Panc1 (cell line): ENCODE results near the gene SIRPB1. TPM values are rescaled to one million over a fixed set of nuclear protein-coding genes. Genes with fewer than 3 reads are reported as not detected.

Source experiments
- ATAC-seq: fragments of 200-7000 bp; cut with Tn5 transposase; 2 replicates; pipeline ENCODE4 v1.9.1; 2020; ENCODE audit warnings: mild to moderate bottlenecking, moderate library complexity
- BruUV-seq: library from RNA; stranded (reverse); fragments of 400-500 nt; replicated peaks from 2 replicates; lab custom pipeline; 2021; lab: Mats Ljungman, UMichigan
- CTCF ChIA-PET: fragments of 300-600 bp; sonication (Branson Sonifier 250); formaldehyde crosslinking; loops from one replicate; lab custom pipeline; 2022; ENCODE audit warnings: antibody characterized with exemption; lab: Charles Lee
- POLR2A ChIA-PET: fragments of 300-600 bp; sonication (Branson Sonifier 250); formaldehyde crosslinking; loops from one replicate; lab custom pipeline; 2022; ENCODE audit warnings: antibody characterized with exemption; lab: Charles Lee
- DNase-seq: peaks from one replicate; pipeline ENCODE4 v3.0.0-alpha.2; 2010; ENCODE audit warnings: low read depth, low spot score
- H3K27ac ChIP-seq: 2 replicates; pipeline ENCODE4 v1.5.1; 2011; ENCODE audit warnings: mild to moderate bottlenecking, low read length, inconsistent platforms
- H3K27me3 ChIP-seq: fragments of 200-500 bp; sonication (Bioruptor generic); 2 replicates; pipeline ENCODE4 v1.6.0; 2014; ENCODE audit warnings: low read length, inconsistent platforms; ENCODE audit not compliant: control insufficient read depth, insufficient read depth
- H3K36me3 ChIP-seq: fragments of 200-500 bp; sonication (Bioruptor generic); 2 replicates; pipeline ENCODE4 v1.5.1; 2014; ENCODE audit warnings: inconsistent platforms, mild to moderate bottlenecking, low read length, moderate library complexity; ENCODE audit not compliant: control insufficient read depth, insufficient read depth
- H3K4me1 ChIP-seq: 2 replicates; pipeline ENCODE4 v1.5.1; 2011; ENCODE audit warnings: inconsistent platforms, mild to moderate bottlenecking, low read length, moderate library complexity; ENCODE audit not compliant: control insufficient read depth, insufficient read depth
- H3K4me3 ChIP-seq, 2 experiments: 2 replicates each; pipeline ENCODE4 v1.5.1; 2011 to 2012; ENCODE audit warnings: low read depth in 2 of 2, low read length in 2 of 2, mild to moderate bottlenecking in 2 of 2, inconsistent platforms in 1 of 2, moderate library complexity in 1 of 2
- H3K9me3 ChIP-seq: fragments of 200-500 bp; sonication (Bioruptor generic); 2 replicates; pipeline ENCODE4 v1.5.1; 2014; ENCODE audit warnings: low read depth, mild to moderate bottlenecking, inconsistent platforms, low read length, moderate library complexity; ENCODE audit not compliant: control insufficient read depth, insufficient read depth
- POLR2AphosphoS5 ChIP-seq: IDR thresholded peaks from 2 replicates; pipeline ENCODE4 v1.6.1; 2012; ENCODE audit warnings: mild to moderate bottlenecking, low read depth, low read length, moderate library complexity
- SIN3A ChIP-seq: IDR thresholded peaks from 2 replicates; pipeline ENCODE4 v1.6.1; 2012; ENCODE audit warnings: low read depth, mild to moderate bottlenecking, low read length, moderate library complexity, borderline replicate concordance; ENCODE audit not compliant: insufficient read depth
- TCF7L2 ChIP-seq: IDR thresholded peaks from 2 replicates; pipeline ENCODE4 v1.6.1; 2011; ENCODE audit warnings: mild to moderate bottlenecking, low read depth, low read length, inconsistent platforms
- in situ Hi-C: cut with HindIII; loops from 2 replicates; pipeline ENCODE4 v1.10.0; 2016; ENCODE audit warnings: low sequenced_read_pairs, low pct_unique_long_range_greater_than_20kb
- intact Hi-C: fragments of 100-400 bp; cut with micrococcal nuclease; formaldehyde crosslinking; loops from one replicate; pipeline ENCODE4 v1.10.0; 2022; ENCODE audit not compliant: unreplicated experiment
- total RNA-seq: library from RNA; stranded (reverse); gene quantifications from one replicate; pipeline ENCODE4 v1.2.1, GENCODE V29; 2021; ENCODE audit not compliant: unreplicated experiment
- TF ChIP-seq, protein P1 (sequence below): fragments of 450-650 bp; IDR thresholded peaks from 2 replicates; pipeline ENCODE4 v1.5.1; 2017; ENCODE audit warnings: mild to moderate bottlenecking
- TF ChIP-seq, protein P2 (sequence below), 2 experiments: IDR thresholded peaks; 2 replicates each; pipeline ENCODE4 v1.6.1; 2011 to 2012; ENCODE audit warnings: low read depth in 2 of 2, control low read depth in 1 of 2, low read length in 1 of 2, mild to moderate bottlenecking in 1 of 2, moderate library complexity in 1 of 2; ENCODE audit not compliant: insufficient read depth in 1 of 2

Gene SIRPB1
- total RNA-seq, 1 experiment from 2014 or later: 0.72 TPM

DNA sequence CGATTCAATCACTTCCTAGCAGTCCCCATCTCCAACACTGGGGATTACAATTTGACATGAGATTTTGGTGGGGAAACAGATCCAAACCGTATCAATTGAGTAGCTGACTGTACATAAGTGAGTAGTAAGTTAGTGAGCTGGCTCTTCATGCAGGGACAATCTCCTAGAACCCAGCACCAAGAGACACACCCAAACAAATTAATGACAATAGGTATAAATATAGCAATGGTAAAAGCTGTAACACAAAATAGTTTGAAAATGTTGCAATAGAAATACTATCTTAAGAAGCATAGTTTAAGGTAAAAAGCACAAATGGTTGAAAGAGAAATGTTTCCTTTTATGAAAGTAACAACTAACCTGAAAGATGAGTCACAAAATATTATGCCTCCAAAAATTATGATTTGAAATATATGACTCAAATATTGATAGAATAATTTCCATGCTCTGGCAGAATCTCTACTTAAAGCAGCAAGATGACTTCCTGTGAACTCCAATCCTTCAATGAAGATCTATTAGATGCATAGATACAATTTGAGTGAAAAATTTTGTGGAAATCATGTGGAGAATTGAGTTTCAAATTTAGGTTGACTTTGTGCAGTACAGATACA is 5.4 kb upstream of the SIRPB1 start:
- Histone ChIP-seq H3K36me3 (no peaks in the 10 kb centered on the region), H3K4me1 (no peaks in the 10 kb centered on the region), H3K27ac (no peak overlapping the region), H3K4me3 (no peak overlapping the region), H3K9me3 (no peaks in the 10 kb centered on the region), H3K27me3 (peaks cover 4% of the 10 kb centered on the region)
- ATAC-seq: no peak
- CTCF ChIA-PET: no interaction called here
- in situ Hi-C loops (no loop called here), intact Hi-C loops (no loop called here)
- DNase-seq: no peak
- TF ChIP-seq, protein P1, sequence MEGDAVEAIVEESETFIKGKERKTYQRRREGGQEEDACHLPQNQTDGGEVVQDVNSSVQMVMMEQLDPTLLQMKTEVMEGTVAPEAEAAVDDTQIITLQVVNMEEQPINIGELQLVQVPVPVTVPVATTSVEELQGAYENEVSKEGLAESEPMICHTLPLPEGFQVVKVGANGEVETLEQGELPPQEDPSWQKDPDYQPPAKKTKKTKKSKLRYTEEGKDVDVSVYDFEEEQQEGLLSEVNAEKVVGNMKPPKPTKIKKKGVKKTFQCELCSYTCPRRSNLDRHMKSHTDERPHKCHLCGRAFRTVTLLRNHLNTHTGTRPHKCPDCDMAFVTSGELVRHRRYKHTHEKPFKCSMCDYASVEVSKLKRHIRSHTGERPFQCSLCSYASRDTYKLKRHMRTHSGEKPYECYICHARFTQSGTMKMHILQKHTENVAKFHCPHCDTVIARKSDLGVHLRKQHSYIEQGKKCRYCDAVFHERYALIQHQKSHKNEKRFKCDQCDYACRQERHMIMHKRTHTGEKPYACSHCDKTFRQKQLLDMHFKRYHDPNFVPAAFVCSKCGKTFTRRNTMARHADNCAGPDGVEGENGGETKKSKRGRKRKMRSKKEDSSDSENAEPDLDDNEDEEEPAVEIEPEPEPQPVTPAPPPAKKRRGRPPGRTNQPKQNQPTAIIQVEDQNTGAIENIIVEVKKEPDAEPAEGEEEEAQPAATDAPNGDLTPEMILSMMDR: no peak
- TF ChIP-seq POLR2AphosphoS5 (no peak), TCF7L2 (no peak), SIN3A (no peak)
- TF ChIP-seq, protein P2, sequence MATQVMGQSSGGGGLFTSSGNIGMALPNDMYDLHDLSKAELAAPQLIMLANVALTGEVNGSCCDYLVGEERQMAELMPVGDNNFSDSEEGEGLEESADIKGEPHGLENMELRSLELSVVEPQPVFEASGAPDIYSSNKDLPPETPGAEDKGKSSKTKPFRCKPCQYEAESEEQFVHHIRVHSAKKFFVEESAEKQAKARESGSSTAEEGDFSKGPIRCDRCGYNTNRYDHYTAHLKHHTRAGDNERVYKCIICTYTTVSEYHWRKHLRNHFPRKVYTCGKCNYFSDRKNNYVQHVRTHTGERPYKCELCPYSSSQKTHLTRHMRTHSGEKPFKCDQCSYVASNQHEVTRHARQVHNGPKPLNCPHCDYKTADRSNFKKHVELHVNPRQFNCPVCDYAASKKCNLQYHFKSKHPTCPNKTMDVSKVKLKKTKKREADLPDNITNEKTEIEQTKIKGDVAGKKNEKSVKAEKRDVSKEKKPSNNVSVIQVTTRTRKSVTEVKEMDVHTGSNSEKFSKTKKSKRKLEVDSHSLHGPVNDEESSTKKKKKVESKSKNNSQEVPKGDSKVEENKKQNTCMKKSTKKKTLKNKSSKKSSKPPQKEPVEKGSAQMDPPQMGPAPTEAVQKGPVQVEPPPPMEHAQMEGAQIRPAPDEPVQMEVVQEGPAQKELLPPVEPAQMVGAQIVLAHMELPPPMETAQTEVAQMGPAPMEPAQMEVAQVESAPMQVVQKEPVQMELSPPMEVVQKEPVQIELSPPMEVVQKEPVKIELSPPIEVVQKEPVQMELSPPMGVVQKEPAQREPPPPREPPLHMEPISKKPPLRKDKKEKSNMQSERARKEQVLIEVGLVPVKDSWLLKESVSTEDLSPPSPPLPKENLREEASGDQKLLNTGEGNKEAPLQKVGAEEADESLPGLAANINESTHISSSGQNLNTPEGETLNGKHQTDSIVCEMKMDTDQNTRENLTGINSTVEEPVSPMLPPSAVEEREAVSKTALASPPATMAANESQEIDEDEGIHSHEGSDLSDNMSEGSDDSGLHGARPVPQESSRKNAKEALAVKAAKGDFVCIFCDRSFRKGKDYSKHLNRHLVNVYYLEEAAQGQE (IDR thresholded peaks at IDR 0.05; ENCODE audit: insufficient read depth in 1 of 2, low read depth in 2 of 2, low read length in 1 of 2): no peak
- no TSS peak for BruUV-seq
- POLR2A ChIA-PET: no interaction called here

DNA sequence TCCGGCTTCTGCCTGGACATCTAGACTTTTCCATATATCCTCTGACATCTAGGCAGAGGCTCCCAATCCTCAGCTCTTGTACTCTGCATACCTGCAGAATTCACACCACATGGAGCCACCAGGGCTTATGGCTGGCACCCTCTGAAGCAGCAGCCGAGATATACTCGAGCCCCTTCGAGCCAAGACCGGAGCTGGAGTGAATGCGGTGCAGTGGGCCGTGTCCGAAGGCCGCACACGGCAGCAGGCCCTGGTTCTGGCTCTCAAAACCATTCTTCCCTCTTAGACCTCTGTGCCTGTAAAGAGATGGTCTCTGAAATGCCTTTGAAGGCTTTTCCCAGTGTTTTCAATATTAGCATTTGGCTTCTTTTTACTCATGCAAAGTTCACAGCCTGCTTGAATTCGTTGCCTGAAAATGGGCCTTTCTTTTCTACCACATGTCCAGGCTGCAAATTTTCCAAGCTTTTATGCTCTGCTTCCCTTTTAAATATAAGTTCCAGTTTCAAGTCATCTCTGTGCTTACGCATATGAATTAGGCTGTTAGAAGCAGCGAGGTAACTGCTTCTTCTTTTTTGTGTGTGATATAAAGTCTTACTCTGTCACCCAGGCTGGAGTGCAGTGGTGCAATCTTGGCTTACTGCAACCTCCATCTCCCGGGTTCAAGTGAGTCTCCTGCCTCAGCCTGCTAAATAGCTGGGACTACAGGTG is 3.8 kb upstream of the SIRPB1 start:
- peaks cover 4% of the 10 kb centered on the region for H3K27me3 ChIP-seq
- ChIA-PET POLR2A (no interaction called here), CTCF (no interaction called here)
- in situ Hi-C loops: no loop called here
- no peak overlapping the region for H3K27ac ChIP-seq
- intact Hi-C loops: no loop called here
- TF ChIP-seq, protein P1: no peak
- TF ChIP-seq TCF7L2: no peak
- TF ChIP-seq SIN3A: no peak
- no peak for TF ChIP-seq POLR2AphosphoS5
- no peaks in the 10 kb centered on the region for H3K36me3 ChIP-seq
- BruUV-seq: no TSS peak
- no peaks in the 10 kb centered on the region for H3K9me3 ChIP-seq
- no peak for ATAC-seq
- H3K4me1 ChIP-seq: no peaks in the 10 kb centered on the region
- no peak for DNase-seq
- no peak overlapping the region for H3K4me3 ChIP-seq
